ENCODE measurements around the gene LMNA. TPM values are rescaled to one million over a fixed set of nuclear protein-coding genes. Genes with fewer than 3 reads are reported as not detected.

Gene LMNA
- total and polyA plus RNA-seq, 9 donors: 50.1 to 609 (median 360) TPM

DNA sequence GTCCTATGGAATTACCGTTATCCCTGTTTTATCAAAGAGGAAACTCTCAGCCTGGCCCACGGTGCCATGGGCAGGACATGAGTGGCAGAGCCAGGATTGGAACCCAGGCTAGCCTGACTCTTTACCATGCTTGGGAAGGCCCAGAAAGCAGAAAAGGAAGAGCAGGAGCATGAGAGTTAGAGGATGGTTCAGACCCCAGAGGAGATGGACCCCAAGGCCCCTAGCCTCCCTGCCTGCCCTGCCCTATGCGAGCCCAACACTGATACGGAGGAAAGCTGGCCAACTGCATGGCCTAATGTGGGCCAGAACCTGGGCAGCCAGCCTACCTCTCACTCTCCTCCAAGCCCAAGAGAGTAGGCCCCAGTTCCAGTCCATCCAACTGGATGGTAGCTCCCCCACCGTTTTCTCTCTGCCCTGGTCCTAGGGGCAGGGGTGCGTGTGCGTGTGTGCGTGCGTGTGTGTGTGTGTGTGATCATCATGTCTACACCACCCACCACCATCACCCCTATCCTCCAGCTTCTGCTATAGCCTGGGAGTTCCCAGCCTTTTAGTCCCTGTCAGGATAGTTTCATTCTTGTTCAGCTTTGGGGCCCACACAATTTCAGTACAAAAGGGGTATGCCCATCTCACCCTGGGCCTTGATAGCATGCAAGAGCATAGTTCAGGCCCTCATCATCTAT is 16.9 kb upstream of the LMNA start:
- no peak for DNase-seq
- H3K4me1 ChIP-seq (ENCODE audit: insufficient read depth): peaks cover 14% of the 10 kb centered on the region

DNA sequence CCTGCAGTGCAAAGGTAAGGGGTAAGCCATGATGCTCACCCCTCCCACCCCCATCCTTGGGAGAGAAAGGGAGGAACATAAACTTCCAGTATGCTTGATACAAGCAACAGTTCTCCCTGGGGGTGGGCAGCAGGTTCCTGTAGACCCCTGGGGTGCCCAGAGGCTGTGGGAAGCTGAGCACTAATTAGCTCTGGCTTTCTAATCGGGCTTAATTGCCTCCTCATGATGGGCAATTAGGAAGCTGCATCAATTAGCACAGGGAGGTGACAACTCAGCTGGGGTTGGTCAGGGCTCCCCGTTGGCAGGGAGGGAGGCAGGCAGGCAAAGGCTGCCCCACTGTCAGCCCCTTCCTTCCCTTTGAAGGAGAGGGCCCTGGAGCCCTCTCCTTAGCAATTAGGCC is 15.7 kb upstream of the LMNA start:
- 90 to 94% (median 92%) methylated on average over 2 of the region's 2 CpGs for WGBS, 3 donors
- H3K27ac ChIP-seq: no peak overlapping the region
- no peaks in the 10 kb centered on the region for H3K9me3 ChIP-seq
- no peaks in the 10 kb centered on the region for H3K27me3 ChIP-seq
- H3K36me3 ChIP-seq: no peaks in the 10 kb centered on the region
- peaks cover 26% of the 10 kb centered on the region for H3K4me1 ChIP-seq (ENCODE audit: insufficient read depth)
- intact Hi-C loops (cut with DNase I): no loop called here
- H3K4me3 ChIP-seq: no peak overlapping the region
- no peak for DNase-seq
- TF ChIP-seq EP300 (IDR thresholded peaks at IDR 0.05) (no peak), POLR2A (IDR thresholded peaks at IDR 0.05) (no peak)
- TF ChIP-seq, protein P1, sequence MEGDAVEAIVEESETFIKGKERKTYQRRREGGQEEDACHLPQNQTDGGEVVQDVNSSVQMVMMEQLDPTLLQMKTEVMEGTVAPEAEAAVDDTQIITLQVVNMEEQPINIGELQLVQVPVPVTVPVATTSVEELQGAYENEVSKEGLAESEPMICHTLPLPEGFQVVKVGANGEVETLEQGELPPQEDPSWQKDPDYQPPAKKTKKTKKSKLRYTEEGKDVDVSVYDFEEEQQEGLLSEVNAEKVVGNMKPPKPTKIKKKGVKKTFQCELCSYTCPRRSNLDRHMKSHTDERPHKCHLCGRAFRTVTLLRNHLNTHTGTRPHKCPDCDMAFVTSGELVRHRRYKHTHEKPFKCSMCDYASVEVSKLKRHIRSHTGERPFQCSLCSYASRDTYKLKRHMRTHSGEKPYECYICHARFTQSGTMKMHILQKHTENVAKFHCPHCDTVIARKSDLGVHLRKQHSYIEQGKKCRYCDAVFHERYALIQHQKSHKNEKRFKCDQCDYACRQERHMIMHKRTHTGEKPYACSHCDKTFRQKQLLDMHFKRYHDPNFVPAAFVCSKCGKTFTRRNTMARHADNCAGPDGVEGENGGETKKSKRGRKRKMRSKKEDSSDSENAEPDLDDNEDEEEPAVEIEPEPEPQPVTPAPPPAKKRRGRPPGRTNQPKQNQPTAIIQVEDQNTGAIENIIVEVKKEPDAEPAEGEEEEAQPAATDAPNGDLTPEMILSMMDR (IDR thresholded peaks at IDR 0.05): no peak

More for the DNA sequence above, 16.9 kb upstream of the LMNA start:
- intact Hi-C loops (cut with DNase I): loop anchor here in 3 of 4 donors (2.0 kb wide), 2 partner anchors 31 to 33 kb away; no protein-coding TSS in a partner anchor
- peak overlapping the region in 1 of 2 donors; percentile 75 for H3K27ac ChIP-seq
- no peaks in the 10 kb centered on the region for H3K9me3 ChIP-seq
- no peak overlapping the region for H3K4me3 ChIP-seq
- H3K36me3 ChIP-seq: no peaks in the 10 kb centered on the region
- no peaks in the 10 kb centered on the region for H3K27me3 ChIP-seq
- TF ChIP-seq, protein P1 (IDR thresholded peaks at IDR 0.05): no peak
- TF ChIP-seq POLR2A (IDR thresholded peaks at IDR 0.05) (no peak), EP300 (IDR thresholded peaks at IDR 0.05) (no peak)
- WGBS, 3 donors: 87 to 91% (median 91%) methylated on average over 9 of the region's 9 CpGs

DNA sequence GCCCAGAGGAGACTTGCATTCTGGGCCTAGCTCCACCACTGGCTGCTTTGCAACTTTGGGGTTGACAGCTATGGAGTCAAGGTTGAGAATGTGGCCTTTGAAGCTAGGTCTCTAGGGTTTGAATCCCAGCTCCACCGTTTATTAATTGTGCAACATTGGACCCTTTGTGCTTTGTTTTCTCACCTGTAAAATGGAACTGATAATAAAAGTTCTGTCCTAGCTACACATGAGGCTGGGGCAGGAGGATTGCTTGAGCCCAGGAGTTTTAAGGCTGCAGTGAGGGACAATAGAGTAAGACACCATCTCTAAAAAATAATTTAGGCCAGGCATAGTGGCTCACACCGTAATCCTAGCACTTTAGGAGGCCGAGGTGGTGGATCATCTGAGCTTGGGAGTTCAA is 15.2 kb upstream of the LMNA start:
- Histone ChIP-seq H3K27me3 (no peaks in the 10 kb centered on the region), H3K27ac (no peak overlapping the region), H3K36me3 (no peaks in the 10 kb centered on the region), H3K4me1 (ENCODE audit: insufficient read depth) (peaks cover 29% of the 10 kb centered on the region), H3K4me3 (no peak overlapping the region), H3K9me3 (no peaks in the 10 kb centered on the region)
- DNase-seq: no peak
- 71 to 78% (median 73%) methylated on average over 3 of the region's 3 CpGs for WGBS, 3 donors
- intact Hi-C loops (cut with DNase I): no loop called here
- TF ChIP-seq POLR2A (IDR thresholded peaks at IDR 0.05): no peak
- TF ChIP-seq EP300 (IDR thresholded peaks at IDR 0.05): no peak
- TF ChIP-seq, protein P1 (IDR thresholded peaks at IDR 0.05): no peak

DNA sequence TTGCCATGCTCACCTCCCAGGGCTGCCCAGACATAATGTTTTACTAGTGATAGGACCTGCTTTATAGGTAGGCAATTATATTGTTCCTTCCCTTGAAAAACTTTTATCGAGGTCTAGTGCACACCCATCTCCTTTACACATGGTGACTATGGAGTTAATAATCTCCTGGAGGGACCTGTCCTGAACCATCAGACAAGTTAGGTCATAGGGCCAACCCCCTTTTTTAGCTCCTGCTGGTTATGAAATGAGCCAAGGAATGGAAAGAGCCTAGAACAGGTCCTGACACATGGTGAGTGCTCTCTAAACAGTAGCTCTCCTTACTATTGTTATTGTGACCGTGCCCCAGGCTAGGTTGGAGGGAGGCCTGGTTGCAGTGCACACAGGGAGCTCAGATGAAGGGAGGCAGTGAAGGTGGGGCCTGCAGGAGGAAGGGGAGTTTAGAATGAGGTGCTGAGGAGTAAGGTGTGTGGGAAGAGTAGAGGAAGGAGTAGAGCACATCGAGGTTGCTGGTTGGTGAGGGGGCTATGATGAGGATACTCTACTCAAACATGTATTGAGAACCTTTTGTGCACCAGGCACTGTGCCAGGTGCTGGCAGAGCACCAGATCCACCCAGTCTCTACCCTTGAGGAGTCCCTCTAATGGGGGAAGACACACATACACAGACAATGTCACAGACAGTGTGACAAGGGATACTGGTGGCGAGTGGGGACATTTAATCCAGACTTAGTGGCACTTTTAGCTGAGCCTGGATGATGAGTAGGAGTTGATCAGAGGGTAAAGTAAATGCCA is 14.1 kb upstream of the LMNA start:
- intact Hi-C loops (cut with DNase I): no loop called here
- Histone ChIP-seq H3K27ac (peak overlapping the region in 1 of 2 donors; percentile 14), H3K9me3 (no peaks in the 10 kb centered on the region), H3K27me3 (no peaks in the 10 kb centered on the region), H3K36me3 (no peaks in the 10 kb centered on the region), H3K4me3 (no peak overlapping the region), H3K4me1 (ENCODE audit: insufficient read depth) (peaks cover 40% of the 10 kb centered on the region)
- 62 to 69% (median 67%) methylated on average over 4 of the region's 4 CpGs for WGBS, 3 donors
- no peak for TF ChIP-seq EP300 (IDR thresholded peaks at IDR 0.05)
- TF ChIP-seq POLR2A (IDR thresholded peaks at IDR 0.05): no peak
- TF ChIP-seq, protein P1 (IDR thresholded peaks at IDR 0.05): no peak
- peak in 1 of 5 donors; percentile 63 for DNase-seq

Measured in ovary (tissue), 9 donors.